ENCODE data around the gene E2F6. TPM values are rescaled to one million over a fixed set of nuclear protein-coding genes. Genes with fewer than 3 reads are reported as not detected.

Gene E2F6
- total and polyA plus RNA-seq, 4 donors, result 3.5 to 7.7 (median 4.8) TPM

- TF ChIP-seq SP1 (IDR thresholded peaks at IDR 0.05) (no peak), MAX (IDR thresholded peaks at IDR 0.05) (no peak)
Measured at GRCh38 chr2:11408959-11409571, 56.9 kb downstream of the E2F6 start (continued).

- 84% methylated on average over 6 of the region's 6 CpGs for WGBS
- Histone ChIP-seq H3K9me3 (ENCODE audit: control insufficient read depth in 4 of 4, low read length in 3 of 4) (no peaks in the 10 kb centered on the region), H3K27ac (ENCODE audit: low read depth in 1 of 2, low read length in 2 of 2) (no peak overlapping the region), H3K36me3 (ENCODE audit: control insufficient read depth in 4 of 4, insufficient read depth in 3 of 4, low read depth in 1 of 4, low read length in 3 of 4) (no peaks in the 10 kb centered on the region), H3K4me1 (ENCODE audit: control insufficient read depth in 4 of 4, insufficient read depth in 4 of 4, low read length in 3 of 4) (peaks cover 0 to 12% (median 0%) of the 10 kb centered on the region in 4 donors), H3K9ac (ENCODE audit: low read depth in 1 of 2, low read length in 2 of 2) (no peak overlapping the region), H3K27me3 (ENCODE audit: control insufficient read depth in 4 of 4, insufficient read depth in 4 of 4, low read length in 3 of 4) (no peaks in the 10 kb centered on the region), H3K4me3 (ENCODE audit: low read depth in 1 of 3, low read length in 3 of 3) (no peak overlapping the region)
- no peak for TF ChIP-seq CTCF (IDR thresholded peaks at IDR 0.05; ENCODE audit: low read depth, low read length, missing input control)
- no peak for TF ChIP-seq SP1 (IDR thresholded peaks at IDR 0.05)
- no peak for TF ChIP-seq GABPA (IDR thresholded peaks at IDR 0.05 in 1 of 2, conservative IDR thresholded peaks at IDR 0.05 in 1 of 2)
- TF ChIP-seq JUND (IDR thresholded peaks at IDR 0.05), result no peak
- no peak for TF ChIP-seq TAF1 (conservative IDR thresholded peaks at IDR 0.05)
- no peak for TF ChIP-seq MAX (IDR thresholded peaks at IDR 0.05)
- TF ChIP-seq HNF4G (IDR thresholded peaks at IDR 0.05), result no peak
- no peak for TF ChIP-seq FOXA2 (IDR thresholded peaks at IDR 0.05)
- no peak for TF ChIP-seq RAD21 (IDR thresholded peaks at IDR 0.05)
- TF ChIP-seq REST (IDR thresholded peaks at IDR 0.05), result no peak
- TF ChIP-seq NR2F2 (IDR thresholded peaks at IDR 0.05), result no peak
- no peak for TF ChIP-seq EGR1 (IDR thresholded peaks at IDR 0.05; ENCODE audit: low read depth in 2 of 2)
- TF ChIP-seq ZBTB33 (IDR thresholded peaks at IDR 0.05), result no peak
- no peak for TF ChIP-seq FOXA1 (IDR thresholded peaks at IDR 0.05)
- TF ChIP-seq ATF3 (IDR thresholded peaks at IDR 0.05), result no peak
- no peak for TF ChIP-seq HNF4A (conservative IDR thresholded peaks at IDR 0.05)
- no peak for TF ChIP-seq RXRA (IDR thresholded peaks at IDR 0.05)
- no peak for TF ChIP-seq YY1 (IDR thresholded peaks at IDR 0.05)
- no peak for DNase-seq (ENCODE audit: low spot score)
Measured at GRCh38 chr2:11407413-11407812, 58.5 kb downstream of the E2F6 start.
